GM12864 (cell line): ENCODE measurements around the gene RCN1.

Source experiments
- DNase-seq: peaks from one replicate; pipeline ENCODE4 v3.0.0-alpha.2; 2011; ENCODE audit warnings: low read depth
- H3K4me3 ChIP-seq: 2 replicates; pipeline ENCODE4 v1.5.1; 2011; ENCODE audit warnings: mild to moderate bottlenecking, low read depth, low read length, control low read depth
- TF ChIP-seq, protein P1 (sequence below): IDR thresholded peaks from 2 replicates; pipeline ENCODE4 v1.5.1; 2011; ENCODE audit warnings: low read depth, mild to moderate bottlenecking, moderate library complexity, low read length, control low read depth, inconsistent platforms; ENCODE audit errors: missing control alignments

Gene RCN1

DNA sequence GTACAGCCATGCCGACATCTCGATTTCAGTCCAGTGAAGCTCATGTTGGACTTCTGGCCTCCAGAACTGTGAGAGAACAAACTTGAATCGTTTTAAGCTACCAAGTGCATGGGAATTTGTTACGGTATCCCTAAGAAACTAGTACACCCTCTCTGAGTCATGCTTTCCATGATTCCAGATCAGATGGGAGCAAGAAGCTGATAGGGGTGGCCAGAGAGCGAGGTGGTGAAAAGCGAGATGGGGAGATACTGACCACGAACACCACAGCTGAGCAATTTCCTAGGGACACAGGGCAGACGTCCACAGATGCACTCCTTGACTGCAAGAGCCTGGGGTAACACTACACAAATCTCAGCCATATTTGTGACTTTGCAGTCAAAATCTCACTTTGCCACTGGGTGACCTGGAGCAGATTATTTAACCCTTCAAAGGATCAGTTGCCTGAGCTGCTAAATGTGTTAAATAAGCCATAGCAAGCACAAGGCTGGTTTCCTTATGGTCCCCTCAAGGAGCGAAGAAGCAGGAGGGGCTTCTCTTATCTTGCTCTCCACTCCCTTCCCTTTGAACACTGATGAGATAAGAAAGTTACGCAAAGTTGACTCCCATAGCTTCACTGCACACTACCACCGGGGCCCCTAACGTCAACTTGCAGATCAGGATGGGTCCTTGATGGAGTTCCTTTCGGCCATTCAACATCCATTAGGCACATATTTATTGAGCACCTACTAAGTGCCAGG is 22.6 kb upstream of the RCN1 start:
- no peak overlapping the region for H3K4me3 ChIP-seq
- no peak for DNase-seq
- TF ChIP-seq, protein P1, sequence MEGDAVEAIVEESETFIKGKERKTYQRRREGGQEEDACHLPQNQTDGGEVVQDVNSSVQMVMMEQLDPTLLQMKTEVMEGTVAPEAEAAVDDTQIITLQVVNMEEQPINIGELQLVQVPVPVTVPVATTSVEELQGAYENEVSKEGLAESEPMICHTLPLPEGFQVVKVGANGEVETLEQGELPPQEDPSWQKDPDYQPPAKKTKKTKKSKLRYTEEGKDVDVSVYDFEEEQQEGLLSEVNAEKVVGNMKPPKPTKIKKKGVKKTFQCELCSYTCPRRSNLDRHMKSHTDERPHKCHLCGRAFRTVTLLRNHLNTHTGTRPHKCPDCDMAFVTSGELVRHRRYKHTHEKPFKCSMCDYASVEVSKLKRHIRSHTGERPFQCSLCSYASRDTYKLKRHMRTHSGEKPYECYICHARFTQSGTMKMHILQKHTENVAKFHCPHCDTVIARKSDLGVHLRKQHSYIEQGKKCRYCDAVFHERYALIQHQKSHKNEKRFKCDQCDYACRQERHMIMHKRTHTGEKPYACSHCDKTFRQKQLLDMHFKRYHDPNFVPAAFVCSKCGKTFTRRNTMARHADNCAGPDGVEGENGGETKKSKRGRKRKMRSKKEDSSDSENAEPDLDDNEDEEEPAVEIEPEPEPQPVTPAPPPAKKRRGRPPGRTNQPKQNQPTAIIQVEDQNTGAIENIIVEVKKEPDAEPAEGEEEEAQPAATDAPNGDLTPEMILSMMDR, result no peak

DNA sequence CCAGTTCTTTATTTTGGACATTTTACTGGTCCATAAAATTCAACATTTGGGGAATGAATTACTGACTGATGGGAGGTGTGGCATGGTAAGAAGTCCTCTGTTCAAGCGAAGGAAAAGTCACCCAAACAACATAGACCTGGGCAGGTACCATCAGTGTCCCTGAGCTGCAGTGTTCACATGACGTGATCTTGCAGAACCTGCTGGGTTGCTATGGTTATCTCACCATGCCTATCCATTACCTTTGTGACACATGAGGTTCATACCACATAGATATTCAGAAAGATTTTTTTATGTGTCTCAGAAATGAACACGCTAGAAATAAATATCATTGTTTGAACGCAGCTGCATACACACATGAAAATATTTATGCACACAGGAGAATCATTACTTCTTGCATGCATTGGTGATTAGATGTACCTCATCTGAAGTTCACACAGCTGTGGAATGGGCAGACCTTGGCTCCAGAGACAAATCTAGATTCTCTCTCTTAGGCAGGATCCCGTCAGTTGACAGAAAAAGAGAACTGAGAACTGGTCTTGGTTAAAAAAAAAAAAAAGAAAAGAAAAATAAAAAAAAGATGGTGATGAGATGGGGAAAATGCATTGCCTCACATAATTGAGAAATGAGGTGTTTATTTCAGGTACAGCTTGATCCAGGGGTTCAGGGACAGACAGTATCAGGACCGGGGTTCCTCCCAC is 21.4 kb upstream of the RCN1 start:
- H3K4me3 ChIP-seq, result no peak overlapping the region
- no peak for DNase-seq
- TF ChIP-seq, protein P1, result no peak

DNA sequence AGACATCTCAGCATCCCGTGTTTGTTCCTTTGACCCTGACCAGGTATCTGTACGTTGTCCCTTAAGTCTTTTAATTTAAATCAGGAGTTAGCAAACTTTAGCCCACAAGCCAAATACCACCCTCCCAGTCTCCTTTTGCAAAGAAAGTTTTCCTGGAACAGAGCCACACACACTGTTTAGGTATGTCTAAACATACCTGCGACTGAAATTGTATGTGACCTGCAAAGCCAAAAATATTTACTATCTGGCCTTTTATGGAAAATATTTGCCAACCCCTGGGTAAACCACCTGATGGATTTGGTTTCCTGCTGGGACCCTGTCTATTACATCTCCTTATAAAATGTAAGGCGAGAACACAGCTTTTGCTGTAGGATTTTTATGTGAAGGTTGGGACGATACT is 20.2 kb upstream of the RCN1 start:
- TF ChIP-seq, protein P1, result no peak

DNA sequence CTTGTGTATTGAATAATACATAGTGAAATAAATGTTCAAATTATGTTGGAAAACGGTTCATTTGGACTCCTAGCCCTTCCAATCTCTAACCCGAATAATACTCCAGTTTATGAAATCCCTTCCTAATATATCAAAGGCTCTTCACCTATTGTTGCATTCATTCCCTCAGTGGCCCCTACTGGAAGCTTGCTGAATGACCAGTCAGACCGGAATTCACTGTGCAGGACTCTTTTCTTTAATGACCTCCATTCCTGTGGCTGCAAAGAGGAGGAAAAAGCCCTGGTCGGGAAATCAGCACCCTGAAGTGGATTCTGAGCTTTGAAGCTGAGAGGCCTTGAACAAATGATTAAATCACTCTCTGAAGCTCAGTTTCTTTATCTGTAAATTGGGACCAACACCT is 19.1 kb upstream of the RCN1 start:
- TF ChIP-seq, protein P1, result no peak
- DNase-seq, result no peak
- H3K4me3 ChIP-seq, result no peak overlapping the region

More for the DNA sequence above, 20.2 kb upstream of the RCN1 start:
- no peak overlapping the region for H3K4me3 ChIP-seq
- DNase-seq, result no peak

DNA sequence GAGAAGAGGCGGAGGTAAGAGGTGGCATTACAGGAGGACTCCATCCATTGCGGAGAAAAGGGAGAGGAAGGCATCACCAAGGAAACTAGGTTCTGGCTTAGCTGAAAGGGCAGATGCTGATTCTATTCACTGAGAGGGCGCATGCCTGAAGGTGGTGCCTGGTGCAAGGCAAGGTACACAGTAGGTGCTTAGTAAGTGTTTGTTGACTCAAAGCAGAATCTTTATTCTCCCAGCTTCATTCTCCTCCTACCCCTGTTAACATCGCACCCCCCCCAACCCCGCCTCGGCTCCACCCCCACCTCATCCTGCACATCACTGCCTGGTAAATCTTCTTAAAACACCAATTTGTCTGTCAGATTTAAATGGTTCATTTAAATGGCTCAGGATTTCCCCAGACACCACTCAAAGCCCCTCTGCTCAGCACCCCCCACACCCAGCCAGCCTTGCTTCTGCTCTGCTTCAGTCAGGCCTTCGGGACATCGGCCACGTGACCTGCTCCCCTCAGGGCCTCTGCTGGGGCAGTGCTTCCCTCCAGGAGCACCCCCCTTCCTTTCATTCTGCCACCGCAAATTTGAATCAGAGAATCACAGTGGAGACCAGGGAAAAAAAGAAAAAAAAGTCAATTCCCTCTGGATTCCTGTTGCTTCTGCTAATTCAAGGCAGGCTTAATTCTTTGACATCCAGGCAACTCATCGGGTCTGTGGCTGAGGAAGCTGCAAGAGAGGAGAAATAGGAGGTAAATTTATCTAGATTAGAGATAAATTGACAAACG is 17.8 kb upstream of the RCN1 start:
- TF ChIP-seq, protein P1, result no peak
- DNase-seq, result no peak

DNA sequence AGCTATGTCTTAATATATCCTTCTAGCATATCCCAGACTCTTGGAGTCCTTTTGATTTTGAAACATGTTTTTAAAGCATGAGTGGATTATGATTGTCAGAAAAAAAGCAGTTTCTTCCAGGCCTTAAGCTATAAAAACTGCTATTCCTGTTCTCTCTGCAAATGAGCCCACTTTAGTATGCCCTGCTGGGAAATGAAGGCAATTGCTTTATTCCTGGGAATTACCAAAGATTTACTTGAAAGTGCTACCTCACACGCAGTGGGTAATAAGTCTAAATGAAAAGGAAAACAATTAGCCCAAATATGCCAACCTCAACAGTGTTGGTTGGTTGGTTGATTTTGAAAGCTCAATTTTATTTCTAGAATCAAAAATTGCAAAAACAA is 17.2 kb upstream of the RCN1 start:
- DNase-seq, result no peak
- H3K4me3 ChIP-seq, result no peak overlapping the region
- TF ChIP-seq, protein P1, result no peak

More for the DNA sequence above, 17.8 kb upstream of the RCN1 start:
- no peak overlapping the region for H3K4me3 ChIP-seq
